ENCODE results near the gene CACTIN. TPM values are rescaled to one million over a fixed set of nuclear protein-coding genes. Genes with fewer than 3 reads are reported as not detected.

The CACTIN gene
- total RNA-seq, 4 donors from 2014 or later: 10.9 to 29.0 (median 16.8) TPM

- TF ChIP-seq CTCF (IDR thresholded peaks at IDR 0.05; ENCODE audit: low read depth): no peak
Measured at GRCh38 chr19:3670796-3671679, 44.4 kb upstream of the CACTIN start.

GRCh38 chr19:3669947-3670795 is 43.6 kb upstream of the CACTIN start:
- no peak for TF ChIP-seq CTCF (IDR thresholded peaks at IDR 0.05; ENCODE audit: low read depth)

GRCh38 chr19:3669082-3669946 is 42.7 kb upstream of the CACTIN start:
- no peak for TF ChIP-seq CTCF (IDR thresholded peaks at IDR 0.05; ENCODE audit: low read depth)

GRCh38 chr19:3668331-3669081 is 41.9 kb upstream of the CACTIN start:
- no peak for TF ChIP-seq CTCF (IDR thresholded peaks at IDR 0.05; ENCODE audit: low read depth)

- TF ChIP-seq CTCF (IDR thresholded peaks at IDR 0.05; ENCODE audit: low read depth): no peak
Measured at GRCh38 chr19:3667766-3668165, 41.2 kb upstream of the CACTIN start.

GRCh38 chr19:3667037-3667638 is 40.5 kb upstream of the CACTIN start:
- TF ChIP-seq CTCF (IDR thresholded peaks at IDR 0.05; ENCODE audit: low read depth): no peak

Data from subcutaneous adipose tissue (tissue), 4 donors.